HG03558 (cell line): Measurements from ENCODE around the gene SLC22A13.
"Not testable (repeated sequence)": the region's sequence is repeated elsewhere in the genome, so short reads cannot be mapped to it uniquely, and the experiment has no call there.

Experiments
- ATAC-seq: cut with Tn5 transposase; IDR thresholded peaks from one replicate; pipeline ENCODE4 v1.9.1; 2021; ENCODE audit warnings: moderate number of reproducible peaks; ENCODE audit not compliant: unreplicated experiment; ENCODE audit errors: extremely low read depth

Gene SLC22A13, protein sequence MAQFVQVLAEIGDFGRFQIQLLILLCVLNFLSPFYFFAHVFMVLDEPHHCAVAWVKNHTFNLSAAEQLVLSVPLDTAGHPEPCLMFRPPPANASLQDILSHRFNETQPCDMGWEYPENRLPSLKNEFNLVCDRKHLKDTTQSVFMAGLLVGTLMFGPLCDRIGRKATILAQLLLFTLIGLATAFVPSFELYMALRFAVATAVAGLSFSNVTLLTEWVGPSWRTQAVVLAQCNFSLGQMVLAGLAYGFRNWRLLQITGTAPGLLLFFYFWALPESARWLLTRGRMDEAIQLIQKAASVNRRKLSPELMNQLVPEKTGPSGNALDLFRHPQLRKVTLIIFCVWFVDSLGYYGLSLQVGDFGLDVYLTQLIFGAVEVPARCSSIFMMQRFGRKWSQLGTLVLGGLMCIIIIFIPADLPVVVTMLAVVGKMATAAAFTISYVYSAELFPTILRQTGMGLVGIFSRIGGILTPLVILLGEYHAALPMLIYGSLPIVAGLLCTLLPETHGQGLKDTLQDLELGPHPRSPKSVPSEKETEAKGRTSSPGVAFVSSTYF

DNA sequence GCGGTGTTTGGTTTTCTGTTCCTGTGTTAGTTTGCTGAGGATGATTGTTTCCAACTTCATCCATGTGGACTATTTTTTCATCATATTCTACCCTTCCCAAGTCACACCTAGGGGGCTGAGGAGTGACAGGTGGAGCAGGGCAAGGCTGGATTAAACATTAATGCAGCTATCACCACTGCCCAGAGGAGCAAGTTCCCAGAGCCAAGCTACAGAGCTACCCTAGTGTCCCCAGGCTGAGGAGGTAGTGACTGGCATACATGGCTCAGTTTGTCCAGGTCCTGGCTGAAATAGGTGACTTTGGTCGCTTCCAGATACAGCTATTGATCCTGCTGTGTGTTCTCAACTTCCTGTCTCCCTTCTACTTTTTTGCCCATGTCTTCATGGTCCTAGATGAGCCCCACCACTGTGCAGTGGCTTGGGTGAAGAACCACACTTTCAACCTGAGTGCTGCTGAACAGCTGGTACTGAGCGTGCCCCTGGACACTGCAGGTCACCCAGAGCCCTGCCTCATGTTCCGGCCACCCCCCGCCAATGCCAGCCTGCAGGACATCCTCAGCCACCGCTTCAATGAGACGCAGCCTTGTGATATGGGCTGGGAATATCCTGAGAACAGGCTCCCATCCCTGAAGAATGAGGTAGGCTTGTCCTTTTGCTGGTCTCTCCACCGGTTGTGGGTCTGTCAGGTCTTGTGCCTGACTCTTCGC is at the start of gene SLC22A13:
SLC22A13 (plus strand) TSS at position 209 of the 704 bp plus-strand sequence; CDS start at position 258, 49 bp downstream.
- ATAC-seq, result no peak

DNA sequence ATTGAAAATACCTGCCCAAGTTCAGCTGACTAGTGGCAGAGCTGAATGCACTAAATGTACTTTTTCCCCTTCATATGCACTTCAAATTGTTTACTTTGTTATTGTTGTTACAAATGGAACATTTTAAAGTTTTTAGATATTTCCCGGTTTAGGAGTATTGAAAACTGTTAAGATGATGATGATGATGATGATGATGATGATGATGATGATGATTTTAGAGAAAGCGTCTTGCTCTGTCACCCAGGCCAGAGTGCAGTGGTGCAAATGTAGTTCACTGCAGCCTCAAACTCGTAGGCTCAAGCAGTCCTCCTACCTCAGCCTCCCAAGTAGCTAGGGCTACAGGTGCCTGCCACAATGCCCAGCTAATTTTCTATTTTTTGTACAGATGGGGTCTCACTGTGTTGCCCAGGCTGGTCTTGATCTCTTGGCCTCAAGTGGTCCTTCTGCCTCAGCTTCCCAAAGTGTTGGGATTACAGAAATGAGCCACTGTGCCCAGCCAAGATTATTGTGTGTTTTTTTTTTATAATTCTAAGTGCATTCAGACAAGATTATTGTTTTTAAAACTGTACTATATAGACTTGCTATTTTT is 45.9 kb upstream of the SLC22A13 start:
- ATAC-seq, result no peak

- ATAC-seq, result no peak
These were observed 44.6 kb upstream of the SLC22A13 start for GRCh38 chr3:38221005-38221404.

GRCh38 chr3:38222032-38222634 is 43.5 kb upstream of the SLC22A13 start:
- ATAC-seq, result no peak

- no peak for ATAC-seq
These were observed 41.3 kb upstream of the SLC22A13 start for GRCh38 chr3:38224357-38224756.

- ATAC-seq, result no peak
These were observed 39.3 kb upstream of the SLC22A13 start for GRCh38 chr3:38226273-38226672.

DNA sequence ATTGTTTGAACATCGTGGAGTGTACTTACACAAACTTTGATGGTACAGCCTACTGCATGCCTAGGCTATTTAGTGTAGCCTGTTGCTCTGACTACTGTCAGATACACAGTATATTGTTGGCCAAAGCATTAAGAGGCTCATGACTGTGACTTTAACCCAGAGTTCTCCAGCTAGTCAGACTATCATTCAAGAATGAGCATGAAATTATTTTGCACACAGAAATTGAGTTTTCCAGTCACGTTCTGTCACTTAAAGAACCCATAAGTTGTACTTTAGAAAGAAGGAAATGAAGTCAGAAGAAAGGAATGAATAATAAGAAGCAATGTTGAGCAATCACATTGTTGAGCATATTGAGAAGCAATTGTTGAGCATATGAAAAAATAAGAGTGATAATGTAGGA is 37.6 kb upstream of the SLC22A13 start:
- ATAC-seq, result no peak

DNA sequence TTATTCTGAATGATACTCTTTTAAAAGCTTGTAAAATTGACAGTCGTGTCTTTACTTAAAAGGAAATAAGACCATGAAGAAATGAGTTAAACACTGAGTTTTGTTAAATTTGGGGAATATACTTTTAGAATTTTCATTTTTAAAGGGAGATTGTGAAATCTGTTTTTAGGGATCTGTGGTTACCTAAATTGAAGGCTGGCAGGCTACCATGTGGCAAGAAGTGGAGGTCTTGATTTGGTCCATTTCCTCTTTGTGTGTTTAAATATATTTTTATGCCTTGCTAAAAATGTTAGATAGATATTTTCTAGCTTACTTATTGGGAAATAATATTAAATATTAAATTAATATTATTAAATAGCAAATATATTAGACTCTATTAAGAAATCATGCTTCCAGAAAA is 36.6 kb upstream of the SLC22A13 start:
- ATAC-seq, result no peak

DNA sequence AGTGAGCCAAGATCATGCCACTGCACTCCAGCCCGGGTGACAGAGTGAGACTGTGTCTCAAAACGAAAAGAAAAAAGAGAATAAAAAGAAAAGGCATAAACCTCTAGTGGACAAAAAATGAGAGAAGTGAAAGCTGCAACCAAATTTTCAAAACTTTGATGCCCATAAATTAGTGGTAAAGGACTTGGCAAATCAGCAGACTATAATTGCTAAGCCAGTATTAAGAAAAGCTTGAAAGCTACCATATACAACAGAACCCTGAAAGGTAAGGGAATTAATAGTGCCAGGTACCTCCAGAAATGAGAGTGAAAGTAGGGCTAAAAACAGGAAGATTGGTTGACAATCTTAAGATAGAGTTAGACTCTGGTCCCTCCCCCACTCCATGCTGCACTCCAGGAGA is 32.9 kb upstream of the SLC22A13 start:
- ATAC-seq, result no peak

DNA sequence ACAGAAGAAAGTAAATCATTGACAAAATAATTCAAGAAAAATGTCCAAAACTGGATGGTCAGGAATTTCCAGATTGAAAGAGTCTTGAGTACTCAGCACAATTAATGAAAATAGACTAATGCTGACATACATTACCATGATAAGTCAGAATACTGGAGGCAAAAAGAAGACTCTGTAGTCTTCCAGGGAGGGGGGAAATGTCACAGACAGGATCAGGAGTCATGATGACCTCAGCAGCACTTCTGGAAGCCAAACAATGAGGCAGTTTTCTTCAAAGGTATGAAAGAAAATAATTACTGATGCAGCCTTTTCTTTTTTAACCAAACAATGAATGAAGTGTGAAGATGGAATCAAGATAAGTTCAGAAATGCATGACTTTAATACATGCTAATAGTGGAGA is 30.1 kb upstream of the SLC22A13 start:
- ATAC-seq, result no peak

GRCh38 chr3:38238416-38239008 is 27.1 kb upstream of the SLC22A13 start:
- ATAC-seq, result no peak

DNA sequence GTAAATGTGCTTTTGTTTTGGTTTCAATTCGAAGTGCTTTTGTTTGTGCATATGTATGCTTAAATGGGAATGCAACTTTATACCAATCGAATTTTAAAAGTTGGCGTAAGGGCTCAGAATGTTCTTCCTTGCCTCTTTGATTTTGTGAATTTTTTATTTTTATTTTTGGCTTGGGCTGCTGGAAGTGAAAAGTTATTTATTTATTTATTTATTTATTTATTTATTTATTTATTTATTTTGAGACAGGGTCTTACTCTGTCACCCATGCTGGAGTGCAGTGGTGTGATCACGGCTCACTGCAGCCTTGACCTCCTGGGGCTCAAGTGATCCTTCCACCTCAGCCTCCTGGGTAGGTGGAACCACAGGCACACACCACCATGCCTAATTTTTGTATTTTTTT is 22.8 kb upstream of the SLC22A13 start:
- ATAC-seq, result not testable (repeated sequence)

GRCh38 chr3:38245930-38246329 is 19.7 kb upstream of the SLC22A13 start:
- ATAC-seq, result no peak

- ATAC-seq, result no peak
These were observed 18.1 kb upstream of the SLC22A13 start for GRCh38 chr3:38247366-38248035.

GRCh38 chr3:38250198-38250597 is 15.4 kb upstream of the SLC22A13 start:
- ATAC-seq, result no peak

DNA sequence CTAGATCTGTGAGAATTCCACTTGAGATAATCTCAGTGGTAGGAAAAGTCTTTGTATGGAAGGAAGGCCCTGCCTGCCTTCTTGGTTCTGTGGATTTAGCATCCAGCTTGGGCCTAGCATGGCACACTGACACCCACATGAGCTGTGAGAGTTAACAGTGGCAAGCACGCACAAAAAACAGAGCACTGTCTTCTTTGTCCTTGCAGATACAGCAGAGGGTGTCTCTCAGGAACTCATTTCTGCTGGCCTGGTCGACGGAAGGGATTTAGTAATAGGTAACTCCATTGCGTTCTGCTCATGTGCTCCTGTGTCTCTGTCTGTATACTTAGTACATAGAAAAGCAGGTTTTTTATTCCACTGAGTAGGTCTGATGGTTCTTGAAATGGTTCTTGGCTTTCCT is 14.4 kb upstream of the SLC22A13 start:
- no peak for ATAC-seq

DNA sequence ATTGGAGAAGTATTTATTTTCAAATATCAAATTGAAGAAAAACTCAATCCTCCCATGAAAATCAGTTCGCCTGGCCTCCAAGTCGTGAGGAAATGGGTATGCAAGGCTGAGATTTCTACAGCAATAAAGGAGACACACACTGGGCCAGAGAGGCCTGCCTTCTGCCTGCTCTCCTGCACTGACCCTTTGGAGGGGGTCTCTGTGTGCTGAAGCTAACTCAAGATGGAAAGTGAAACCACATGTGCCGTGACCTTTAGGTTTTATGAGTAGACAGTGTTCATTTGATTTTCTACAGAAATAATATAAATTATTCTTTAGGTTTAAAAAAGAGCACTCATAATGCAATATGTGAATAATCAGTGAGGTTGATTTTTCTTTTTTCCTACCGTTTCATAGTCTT is 11.9 kb upstream of the SLC22A13 start:
- no peak for ATAC-seq

DNA sequence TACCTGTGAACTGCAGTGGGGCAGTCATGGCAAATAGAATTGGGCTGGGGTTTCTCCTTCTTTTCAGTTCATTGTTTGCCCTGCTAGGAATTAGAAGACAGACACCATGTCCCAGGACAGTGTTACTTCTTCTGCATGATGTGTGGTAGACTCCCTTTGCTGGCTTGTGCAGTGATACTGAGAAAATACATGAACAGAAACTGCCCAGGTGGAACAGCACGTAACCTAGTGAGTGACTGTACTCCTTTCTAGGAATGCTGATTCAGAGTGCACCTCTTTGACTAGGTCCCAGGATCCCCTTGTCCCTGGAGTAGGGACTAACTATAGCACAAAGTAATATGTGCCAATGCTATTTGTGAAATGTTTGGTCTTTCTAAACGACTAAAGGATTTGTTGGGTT is 10.7 kb upstream of the SLC22A13 start:
- no peak for ATAC-seq

DNA sequence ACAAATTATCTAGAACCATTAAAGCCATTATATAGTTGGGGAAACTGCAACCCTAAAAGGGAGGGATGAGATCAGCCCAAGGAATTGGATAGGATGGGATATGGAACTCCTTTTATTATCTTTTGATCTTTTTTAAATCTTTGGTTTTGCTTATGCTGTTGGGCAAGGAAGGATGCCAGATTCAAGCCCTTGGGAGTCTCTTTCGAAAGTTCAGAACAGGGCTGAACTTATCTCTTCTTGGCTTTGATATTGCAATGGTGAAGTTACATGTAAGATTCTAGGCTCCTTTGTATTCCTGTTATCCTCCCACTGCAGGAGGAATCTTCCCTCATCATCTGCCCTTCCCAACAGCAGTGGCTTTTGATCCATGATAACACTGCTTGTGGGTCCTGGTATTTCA is 10.0 kb upstream of the SLC22A13 start:
- ATAC-seq, result no peak

DNA sequence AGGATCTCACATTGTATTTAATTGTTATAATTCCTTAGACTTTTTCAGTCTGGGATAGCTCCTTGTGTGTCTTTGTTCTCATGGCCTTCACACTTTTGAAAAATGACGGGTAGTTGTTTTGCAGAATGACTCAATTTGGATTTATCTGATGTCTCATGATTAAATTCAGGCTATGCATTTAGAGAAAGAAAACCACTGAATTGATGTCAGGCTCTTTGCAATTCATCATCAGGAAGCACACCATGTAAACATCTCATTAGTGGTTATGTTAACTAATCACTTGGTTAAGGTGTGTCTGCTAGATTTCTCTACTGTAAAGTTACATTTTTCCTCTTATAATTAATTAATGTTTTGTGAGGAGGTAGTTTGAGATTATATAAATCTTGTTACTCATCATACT is 8.0 kb upstream of the SLC22A13 start:
- no peak for ATAC-seq
